Duodenal mucosa (tissue), 2 donors: Measurements from ENCODE around the gene SLC66A2.
"Not testable (repeated sequence)": the region's sequence is repeated elsewhere in the genome, so short reads cannot be mapped to it uniquely, and the experiment has no call there.

ENCODE experiments used
- H3K27ac ChIP-seq: one replicate; pipeline ENCODE4 v1.7.0; 2013; ENCODE audit warnings: low read depth, low read length
- H3K27me3 ChIP-seq, 2 donors: one replicate each; pipeline ENCODE4 v1.7.0; 2013; ENCODE audit warnings: low read length in 2 of 2, control low read depth in 1 of 2; ENCODE audit not compliant: insufficient read depth in 2 of 2, control insufficient read depth in 1 of 2
- H3K36me3 ChIP-seq, 2 donors: one replicate each; pipeline ENCODE4 v1.7.0; 2013; ENCODE audit warnings: low read length in 2 of 2, control low read depth in 1 of 2; ENCODE audit not compliant: insufficient read depth in 2 of 2, control insufficient read depth in 1 of 2
- H3K4me1 ChIP-seq, 2 donors: one replicate each; pipeline ENCODE4 v1.7.0; 2013; ENCODE audit warnings: low read length in 2 of 2, control low read depth in 1 of 2; ENCODE audit not compliant: insufficient read depth in 2 of 2, control insufficient read depth in 1 of 2
- H3K4me3 ChIP-seq, 2 donors: one replicate each; pipeline ENCODE4 v1.7.0; 2013; ENCODE audit warnings: low read length in 2 of 2, low read depth in 1 of 2
- H3K9ac ChIP-seq, 2 donors: one replicate each; pipeline ENCODE4 v1.7.0; 2013; ENCODE audit warnings: low read length in 2 of 2, low read depth in 1 of 2
- H3K9me3 ChIP-seq, 2 donors: one replicate each; pipeline ENCODE4 v1.7.0; 2013; ENCODE audit warnings: low read length in 2 of 2, control low read depth in 1 of 2; ENCODE audit not compliant: control insufficient read depth in 1 of 2

The SLC66A2 gene

GRCh38 chr18:79881695-79882094 is 69.8 kb downstream of the SLC66A2 start:
- Histone ChIP-seq H3K4me1 (no peaks in the 10 kb centered on the region), H3K36me3 (no peaks in the 10 kb centered on the region), H3K9me3 (peaks cover 0 to 8% of the 10 kb centered on the region in 2 donors), H3K4me3 (no peak overlapping the region), H3K9ac (no peak overlapping the region), H3K27ac (no peak overlapping the region), H3K27me3 (no peaks in the 10 kb centered on the region)

- Histone ChIP-seq H3K4me1 (no peaks in the 10 kb centered on the region), H3K4me3 (no peak overlapping the region), H3K9me3 (peaks cover 0 to 5% of the 10 kb centered on the region in 2 donors), H3K27me3 (no peaks in the 10 kb centered on the region), H3K27ac (no peak overlapping the region), H3K36me3 (no peaks in the 10 kb centered on the region), H3K9ac (no peak overlapping the region)
Measured at GRCh38 chr18:79879566-79879965, 71.9 kb downstream of the SLC66A2 start.

GRCh38 chr18:79878741-79879378 is 72.6 kb downstream of the SLC66A2 start:
- no peaks in the 10 kb centered on the region for H3K36me3 ChIP-seq
- no peaks in the 10 kb centered on the region for H3K4me1 ChIP-seq
- no peak overlapping the region for H3K4me3 ChIP-seq
- peaks cover 0 to 5% of the 10 kb centered on the region in 2 donors for H3K9me3 ChIP-seq
- H3K27me3 ChIP-seq = no peaks in the 10 kb centered on the region
- no peak overlapping the region for H3K9ac ChIP-seq
- no peak overlapping the region for H3K27ac ChIP-seq

- not testable (repeated sequence) for H3K27ac ChIP-seq, H3K4me1 ChIP-seq, H3K36me3 ChIP-seq, H3K27me3 ChIP-seq, H3K9ac ChIP-seq, H3K4me3 ChIP-seq, H3K9me3 ChIP-seq
Measured at GRCh38 chr18:79878246-79878645, 73.2 kb downstream of the SLC66A2 start.

- Histone ChIP-seq H3K4me3 (no peak overlapping the region), H3K27me3 (no peaks in the 10 kb centered on the region), H3K9me3 (peaks cover 0 to 5% of the 10 kb centered on the region in 2 donors), H3K36me3 (no peaks in the 10 kb centered on the region), H3K4me1 (no peaks in the 10 kb centered on the region), H3K27ac (no peak overlapping the region), H3K9ac (no peak overlapping the region)
Measured at GRCh38 chr18:79877163-79878091, 74.0 kb downstream of the SLC66A2 start.

GRCh38 chr18:79876497-79876896 is 75.0 kb downstream of the SLC66A2 start:
- Histone ChIP-seq H3K4me1 (no peaks in the 10 kb centered on the region), H3K9ac (no peak overlapping the region), H3K27me3 (no peaks in the 10 kb centered on the region), H3K36me3 (no peaks in the 10 kb centered on the region), H3K4me3 (no peak overlapping the region), H3K9me3 (peaks cover 0 to 5% of the 10 kb centered on the region in 2 donors), H3K27ac (no peak overlapping the region)

- no peak overlapping the region for H3K4me3 ChIP-seq
- no peaks in the 10 kb centered on the region for H3K27me3 ChIP-seq
- H3K9me3 ChIP-seq = peaks cover 0 to 5% of the 10 kb centered on the region in 2 donors
- no peak overlapping the region for H3K27ac ChIP-seq
- H3K36me3 ChIP-seq = no peaks in the 10 kb centered on the region
- H3K4me1 ChIP-seq = no peaks in the 10 kb centered on the region
- no peak overlapping the region for H3K9ac ChIP-seq
Measured at GRCh38 chr18:79875931-79876461, 75.5 kb downstream of the SLC66A2 start.

GRCh38 chr18:79875531-79875919 is 75.9 kb downstream of the SLC66A2 start:
- Histone ChIP-seq H3K4me3 (no peak overlapping the region), H3K27me3 (no peaks in the 10 kb centered on the region), H3K4me1 (no peaks in the 10 kb centered on the region), H3K9me3 (peaks cover 0 to 5% of the 10 kb centered on the region in 2 donors), H3K27ac (no peak overlapping the region), H3K36me3 (no peaks in the 10 kb centered on the region), H3K9ac (no peak overlapping the region)

- H3K27ac ChIP-seq = no peak overlapping the region
- H3K4me3 ChIP-seq = no peak overlapping the region
- peaks cover 0 to 5% of the 10 kb centered on the region in 2 donors for H3K9me3 ChIP-seq
- no peaks in the 10 kb centered on the region for H3K4me1 ChIP-seq
- no peaks in the 10 kb centered on the region for H3K36me3 ChIP-seq
- H3K27me3 ChIP-seq = no peaks in the 10 kb centered on the region
- no peak overlapping the region for H3K9ac ChIP-seq
Measured at GRCh38 chr18:79874553-79875530, 76.6 kb downstream of the SLC66A2 start.
